HG02571 (cell line): ENCODE data around the gene KCNE3.

Source experiments
- ATAC-seq: cut with Tn5 transposase; IDR thresholded peaks from one replicate; pipeline ENCODE4 v1.9.1; 2021; ENCODE audit warnings: mild to moderate bottlenecking, moderate library complexity; ENCODE audit not compliant: unreplicated experiment

Gene KCNE3

GRCh38 chr11:74466916-74467885 is at the start of gene KCNE3:
KCNE3 (minus strand) TSS chr11:74467549; CDS start chr11:74457563, 9,986 bp downstream.
- no peak for ATAC-seq

DNA sequence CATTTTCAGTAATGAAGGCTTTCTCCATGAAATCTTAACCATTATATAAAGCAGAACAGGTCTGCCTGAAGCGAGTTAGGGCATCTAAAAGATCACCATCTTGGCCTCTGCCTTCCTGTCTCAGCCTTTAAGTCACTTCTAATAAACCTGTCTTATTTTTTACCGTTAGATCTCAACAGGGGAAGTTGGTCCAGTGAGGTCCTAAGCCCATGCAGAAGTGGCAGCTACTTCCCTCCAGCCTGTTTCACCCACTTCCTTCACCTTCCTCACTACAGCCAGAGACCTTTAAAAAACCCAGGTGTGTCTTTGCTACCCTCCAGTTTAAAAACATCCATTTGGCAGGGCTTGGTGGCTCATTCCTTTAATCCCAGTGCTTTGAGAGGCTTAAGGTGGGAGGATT is 40.2 kb upstream of the KCNE3 start:
- ATAC-seq = no peak

DNA sequence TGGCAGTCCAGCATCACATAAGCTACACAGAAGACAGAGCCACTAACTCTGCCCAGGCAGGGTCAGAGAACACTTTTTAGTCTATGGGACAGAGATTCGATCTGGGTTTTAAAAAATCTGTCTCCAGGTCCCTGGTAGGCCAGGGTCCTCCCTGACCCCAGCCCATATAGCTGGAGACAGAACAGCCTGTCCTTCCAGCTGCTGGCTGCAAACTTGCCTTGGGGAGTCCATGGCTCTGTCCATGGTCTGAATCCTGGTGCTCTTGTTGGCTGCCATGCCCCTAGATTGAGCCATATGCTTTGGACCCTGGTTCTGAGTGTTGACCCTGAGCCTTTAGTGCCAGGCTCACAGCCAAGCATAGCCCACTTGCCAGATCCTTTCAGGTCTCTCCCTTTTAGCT is 39.5 kb upstream of the KCNE3 start:
- no peak for ATAC-seq

DNA sequence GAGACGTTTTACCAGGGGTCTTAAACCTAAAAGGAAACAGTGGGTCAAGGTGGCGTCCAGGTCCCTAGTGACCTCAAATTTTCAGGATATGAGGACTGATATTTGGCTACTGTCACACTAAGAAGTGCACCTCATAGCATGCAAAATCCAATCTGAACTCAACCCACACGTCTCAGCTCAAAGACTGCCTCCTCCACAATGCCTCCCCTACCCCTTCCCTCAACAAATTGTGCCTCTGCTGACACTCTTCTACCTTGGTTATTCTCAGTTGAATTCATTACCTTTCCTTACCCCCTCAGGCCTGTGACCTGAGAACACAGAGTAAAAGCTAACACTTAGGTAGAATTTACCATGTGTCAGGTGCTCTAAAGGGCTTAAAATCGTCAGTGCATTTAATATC is 38.6 kb upstream of the KCNE3 start:
- ATAC-seq = no peak

- no peak for ATAC-seq
These were observed 36.8 kb upstream of the KCNE3 start for GRCh38 chr11:74504100-74504691.

GRCh38 chr11:74494916-74495315 is 27.6 kb upstream of the KCNE3 start:
- ATAC-seq = no peak

DNA sequence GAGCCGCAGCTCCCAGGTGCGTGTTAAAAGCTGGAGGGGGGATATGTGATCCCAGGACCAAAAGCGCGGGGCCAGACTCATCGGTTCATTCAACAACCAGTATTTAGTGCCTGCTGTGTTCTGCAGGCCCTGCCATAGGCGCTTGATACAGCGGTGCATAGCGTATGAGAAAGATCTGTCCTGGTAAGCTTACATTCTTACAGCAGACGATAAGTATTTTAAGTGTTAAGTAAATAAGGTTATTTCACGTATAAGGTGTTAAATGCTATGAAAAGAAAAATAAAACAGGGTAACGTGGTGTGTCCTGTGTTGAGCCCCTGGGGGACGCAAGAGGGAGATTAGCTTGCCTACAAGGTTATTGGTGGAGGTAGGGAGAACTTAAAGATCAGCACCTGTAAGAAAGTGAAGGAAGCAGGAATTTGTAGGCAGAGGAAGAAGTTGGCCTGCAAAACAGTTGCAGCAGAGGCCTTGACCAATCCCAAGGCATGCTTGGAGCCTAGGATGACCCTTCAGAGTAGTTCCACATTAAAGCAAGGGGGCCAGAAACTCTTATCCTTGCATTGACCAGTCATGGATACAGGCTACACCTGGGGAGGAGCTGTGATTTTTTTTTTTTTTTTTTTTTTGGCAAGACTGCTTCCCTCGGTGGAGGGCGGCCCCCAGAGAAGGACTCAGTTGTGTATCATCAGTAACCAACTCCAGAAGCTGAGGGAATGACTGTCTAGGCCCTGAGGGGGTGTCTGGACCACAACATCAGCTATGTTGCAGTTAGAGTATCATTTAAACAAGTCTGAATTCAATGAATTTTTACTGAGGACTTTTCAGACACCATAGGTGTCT is 26.7 kb upstream of the KCNE3 start:
- ATAC-seq = no peak

GRCh38 chr11:74492974-74493790 is 25.8 kb upstream of the KCNE3 start, which contains the start of gene LIPT2:
LIPT2 (minus strand) TSS chr11:74493724; CDS start chr11:74493703, 21 bp downstream.
- ATAC-seq = peak; percentile 95

- no peak for ATAC-seq
These were observed 24.7 kb upstream of the KCNE3 start for GRCh38 chr11:74492084-74492483.

DNA sequence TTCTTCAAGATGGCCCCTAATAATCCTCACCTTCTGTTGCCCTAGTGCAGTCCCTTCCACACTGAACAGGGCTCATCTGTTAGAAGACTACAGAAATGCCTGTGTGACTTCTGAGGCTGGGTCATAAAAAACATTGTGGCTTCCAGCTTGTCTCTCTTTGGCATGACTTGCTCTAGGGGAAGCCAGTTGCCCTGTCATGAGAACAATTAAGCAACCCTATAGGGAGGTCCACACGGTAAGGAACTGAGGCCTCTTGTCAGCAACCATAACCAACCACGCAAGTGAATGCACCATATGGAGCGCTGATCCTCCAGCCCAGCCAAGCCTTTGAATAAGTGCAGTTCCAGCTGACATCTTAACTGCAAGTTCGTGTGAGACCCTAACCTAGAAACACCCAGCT is 23.6 kb upstream of the KCNE3 start:
- ATAC-seq = no peak

- no peak for ATAC-seq
These were observed 20.5 kb upstream of the KCNE3 start for GRCh38 chr11:74487875-74488274.

GRCh38 chr11:74485868-74486267 is 18.5 kb upstream of the KCNE3 start:
- no peak for ATAC-seq

DNA sequence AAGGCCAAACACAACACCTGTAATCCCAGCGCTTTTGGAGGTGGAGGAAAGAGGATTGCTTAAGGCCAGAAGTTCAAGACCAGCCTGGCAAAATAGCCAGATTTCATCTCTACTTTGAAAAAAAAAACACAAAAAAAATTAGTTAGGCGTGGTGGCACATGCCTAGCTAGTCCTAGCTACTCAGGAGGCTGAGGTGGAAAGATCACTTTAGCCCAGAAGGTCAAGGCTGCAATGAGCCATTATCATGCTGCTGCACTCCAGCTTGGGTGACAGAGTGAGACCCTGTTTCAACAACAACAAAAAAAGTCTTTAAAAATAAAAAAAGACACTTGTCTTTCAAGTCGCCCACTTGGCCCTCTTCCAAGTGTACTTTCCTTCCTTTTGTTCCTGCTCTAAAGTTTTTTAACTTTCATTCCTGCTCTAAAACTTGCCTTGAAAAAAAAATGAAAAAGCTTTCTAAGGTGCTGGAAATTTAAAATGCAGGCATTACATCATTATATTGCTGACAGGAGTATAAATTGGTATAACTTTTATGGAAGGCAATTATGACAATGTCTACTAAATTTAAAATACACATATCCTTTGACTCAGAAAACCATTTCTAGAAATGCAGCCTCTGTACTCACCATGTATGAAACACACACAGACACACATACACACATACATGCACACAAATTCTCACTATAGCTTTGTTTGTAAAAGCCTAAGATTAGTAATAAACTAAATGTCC is 13.5 kb upstream of the KCNE3 start:
- ATAC-seq = no peak

DNA sequence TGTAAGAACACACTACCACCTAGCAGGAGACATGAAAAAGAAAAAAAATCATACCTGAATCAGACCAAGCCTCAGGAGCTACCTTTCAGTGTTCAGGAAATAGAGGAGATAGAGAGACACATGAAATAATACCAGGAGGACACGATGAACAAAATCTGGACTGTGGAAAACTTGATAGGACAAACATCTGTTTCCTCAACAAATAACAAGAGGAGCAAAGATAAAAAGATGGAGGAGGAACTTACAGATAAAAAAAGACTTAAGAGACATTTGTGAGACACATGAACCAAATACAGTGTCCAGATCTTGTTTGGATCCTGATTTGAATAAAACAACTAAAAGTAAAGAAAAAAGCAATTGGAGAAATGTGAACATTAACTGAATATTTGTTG is 12.4 kb upstream of the KCNE3 start:
- ATAC-seq = no peak

GRCh38 chr11:74478877-74479731 is 11.8 kb upstream of the KCNE3 start:
- no peak for ATAC-seq

DNA sequence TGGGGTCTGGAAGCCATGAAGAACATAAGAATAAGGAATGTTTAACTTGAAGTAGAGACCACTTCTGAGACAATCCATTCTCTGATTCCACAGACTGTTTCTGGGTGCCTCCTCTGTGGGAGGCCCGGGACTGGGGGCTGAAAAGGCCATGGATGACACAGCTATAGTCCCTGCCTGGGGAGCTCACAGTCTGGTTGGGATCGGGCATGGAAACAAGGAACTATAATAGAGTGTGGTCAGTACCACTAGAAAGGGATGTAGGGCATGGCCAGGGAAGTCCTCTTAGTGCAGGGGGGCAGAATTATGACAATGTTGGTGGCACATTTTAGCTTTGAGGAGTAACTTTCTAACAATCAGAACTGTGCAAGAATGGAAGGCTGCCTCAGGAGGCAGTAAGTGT is 9.2 kb upstream of the KCNE3 start:
- ATAC-seq = no peak

GRCh38 chr11:74474316-74474715 is 7.0 kb upstream of the KCNE3 start:
- ATAC-seq = no peak

DNA sequence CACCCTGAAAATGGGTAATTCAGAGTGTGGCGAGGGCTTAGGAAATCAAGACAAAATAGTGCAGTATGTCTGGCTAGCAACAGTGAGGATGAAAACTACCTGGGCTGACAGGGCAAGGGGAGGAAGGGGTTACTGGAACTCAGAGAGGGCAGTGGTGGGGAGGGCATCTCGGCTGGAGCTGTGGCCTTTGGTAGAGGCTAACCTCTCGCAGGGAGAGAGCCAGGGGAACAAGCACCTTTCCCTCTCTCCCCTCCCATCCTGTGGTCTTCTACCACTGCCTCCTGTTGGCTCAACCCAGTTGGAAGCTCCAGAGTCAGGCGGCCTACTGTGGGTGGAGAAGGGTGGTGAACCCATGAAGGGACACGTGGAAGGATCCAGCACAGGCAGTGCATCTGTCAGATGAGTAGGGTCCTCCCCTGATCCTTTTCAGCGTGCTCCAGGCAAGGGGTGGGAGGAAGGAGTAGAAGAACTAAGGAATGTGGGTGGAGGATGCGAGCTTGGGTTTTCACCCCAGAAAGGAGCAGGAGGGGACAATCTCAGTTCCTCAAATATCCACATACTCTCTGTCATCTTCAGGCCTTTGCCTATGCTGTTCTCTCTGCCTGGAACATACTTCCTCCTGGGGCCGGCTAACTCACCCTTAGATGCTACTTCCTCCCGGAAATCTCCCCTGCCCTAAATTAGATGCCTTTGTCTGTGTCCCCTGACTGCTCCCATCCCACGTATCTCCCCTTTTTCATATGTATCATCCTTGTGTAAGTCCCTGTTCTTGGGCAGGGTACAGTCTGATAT is 6.2 kb upstream of the KCNE3 start:
- no peak for ATAC-seq
